Hepatocyte (in vitro differentiated cells): ENCODE data around the gene TNN. TPM values are rescaled to one million over a fixed set of nuclear protein-coding genes. Genes with fewer than 3 reads are reported as not detected.
A peak's percentile ranks its signal among the peaks of the same experiment; 100 is the strongest.

ENCODE experiments used
- DNase-seq: peaks from one replicate; pipeline ENCODE4 v3.0.0-alpha.2; 2016; ENCODE audit warnings: low spot score
- H2AFZ ChIP-seq: fragments of 200-600 bp; sonication (generic); 2 replicates; pipeline ENCODE4 v1.6.0; 2016; ENCODE audit warnings: antibody characterized with exemption, mild to moderate bottlenecking
- H3K27ac ChIP-seq: fragments of 200-600 bp; sonication (generic); 2 replicates; pipeline ENCODE4 v1.5.1; 2016; ENCODE audit warnings: mild to moderate bottlenecking
- H3K27me3 ChIP-seq: fragments of 200-600 bp; sonication (generic); 2 replicates; pipeline ENCODE4 v1.6.1; 2016
- H3K36me3 ChIP-seq: fragments of 200-600 bp; sonication (generic); replicated peaks from 2 replicates; pipeline ENCODE4 v1.5.1; 2016; ENCODE audit warnings: low read depth; ENCODE audit not compliant: insufficient read depth
- H3K4me1 ChIP-seq: fragments of 200-600 bp; sonication (generic); 2 replicates; pipeline ENCODE4 v1.5.1; 2016; ENCODE audit warnings: mild to moderate bottlenecking, moderate library complexity; ENCODE audit not compliant: insufficient read depth
- H3K4me2 ChIP-seq: fragments of 200-600 bp; sonication (generic); 2 replicates; pipeline ENCODE4 v1.6.0; 2016
- H3K4me3 ChIP-seq: fragments of 200-600 bp; sonication (generic); 2 replicates; pipeline ENCODE4 v1.5.1; 2016; ENCODE audit warnings: mild to moderate bottlenecking
- H3K79me2 ChIP-seq: fragments of 200-600 bp; sonication (generic); 2 replicates; pipeline ENCODE4 v1.6.0; 2017; ENCODE audit warnings: mild to moderate bottlenecking
- H3K9me2 ChIP-seq: fragments of 200-600 bp; sonication (generic); replicated peaks from 2 replicates; pipeline ENCODE4 v1.6.0; 2017; ENCODE audit warnings: mild to moderate bottlenecking; ENCODE audit not compliant: insufficient read depth
- H3K9me3 ChIP-seq: fragments of 200-600 bp; sonication (generic); 2 replicates; pipeline ENCODE4 v1.5.1; 2016; ENCODE audit warnings: low read depth, mild to moderate bottlenecking
- H4K20me1 ChIP-seq: fragments of 200-600 bp; sonication (generic); 2 replicates; pipeline ENCODE4 v1.6.0; 2016; ENCODE audit warnings: mild to moderate bottlenecking; ENCODE audit not compliant: insufficient read depth, poor library complexity, severe bottlenecking
- EZH2 ChIP-seq: fragments of 200-600 bp; sonication (generic); IDR thresholded peaks from 2 replicates; pipeline ENCODE4 v1.6.1; 2016; ENCODE audit warnings: antibody characterized with exemption, mild to moderate bottlenecking, borderline replicate concordance
- EZH2phosphoT487 ChIP-seq: fragments of 200-600 bp; sonication (generic); IDR thresholded peaks from one replicate; pipeline ENCODE4 v1.6.1; 2018; ENCODE audit warnings: antibody characterized with exemption, mild to moderate bottlenecking, low read depth, moderate library complexity; ENCODE audit not compliant: unreplicated experiment, severe bottlenecking
- WGBS: methylation state at CpG from one replicate; pipeline ENCODE4 v1.1.6; 2016; ENCODE audit warnings: low lambda C conversion rate; ENCODE audit errors: missing lambda C conversion rate; 5-methylcytosine and 5-hydroxymethylcytosine counted together
- polyA plus RNA-seq: library from polyadenylated mRNA; unstranded; fragments of >200 nt; fragmentation: Nextera tagmentation; extraction: Ambion mirVana; gene quantifications from 2 replicates; pipeline ENCODE4 v1.2.1, GENCODE V29; 2016
- total RNA-seq: library from RNA; depleted of rRNA; stranded (reverse); fragments of >200 nt; gene quantifications from 2 replicates; pipeline ENCODE4 v1.2.3, GENCODE V29; 2014
- TF ChIP-seq, protein P1 (sequence below): fragments of 200-600 bp; sonication (generic); IDR thresholded peaks from 2 replicates; pipeline ENCODE4 v1.5.1; 2016; ENCODE audit warnings: antibody characterized with exemption, mild to moderate bottlenecking; ENCODE audit not compliant: poor library complexity

The TNN gene
- total and polyA plus RNA-seq, 2 experiments from 2014 or later, result 0.33 to 0.51 TPM

GRCh38 chr1:175131095-175131494 is 63.5 kb downstream of the TNN start:
- H3K36me3 ChIP-seq, result no peaks in the 10 kb centered on the region
- no peak overlapping the region for H3K4me2 ChIP-seq
- H3K27me3 ChIP-seq, result no peaks in the 10 kb centered on the region
- DNase-seq, result no peak
- WGBS, result 39% methylated on average over 1 of the region's 1 CpG
- no peak overlapping the region for H3K4me3 ChIP-seq
- H3K9me3 ChIP-seq, result no peaks in the 10 kb centered on the region
- H2AFZ ChIP-seq, result no peak overlapping the region
- no peaks in the 10 kb centered on the region for H3K79me2 ChIP-seq
- peaks cover 12% of the 10 kb centered on the region for H3K4me1 ChIP-seq
- no peaks in the 10 kb centered on the region for H3K9me2 ChIP-seq
- H4K20me1 ChIP-seq, result no peaks in the 10 kb centered on the region
- TF ChIP-seq, protein P1, sequence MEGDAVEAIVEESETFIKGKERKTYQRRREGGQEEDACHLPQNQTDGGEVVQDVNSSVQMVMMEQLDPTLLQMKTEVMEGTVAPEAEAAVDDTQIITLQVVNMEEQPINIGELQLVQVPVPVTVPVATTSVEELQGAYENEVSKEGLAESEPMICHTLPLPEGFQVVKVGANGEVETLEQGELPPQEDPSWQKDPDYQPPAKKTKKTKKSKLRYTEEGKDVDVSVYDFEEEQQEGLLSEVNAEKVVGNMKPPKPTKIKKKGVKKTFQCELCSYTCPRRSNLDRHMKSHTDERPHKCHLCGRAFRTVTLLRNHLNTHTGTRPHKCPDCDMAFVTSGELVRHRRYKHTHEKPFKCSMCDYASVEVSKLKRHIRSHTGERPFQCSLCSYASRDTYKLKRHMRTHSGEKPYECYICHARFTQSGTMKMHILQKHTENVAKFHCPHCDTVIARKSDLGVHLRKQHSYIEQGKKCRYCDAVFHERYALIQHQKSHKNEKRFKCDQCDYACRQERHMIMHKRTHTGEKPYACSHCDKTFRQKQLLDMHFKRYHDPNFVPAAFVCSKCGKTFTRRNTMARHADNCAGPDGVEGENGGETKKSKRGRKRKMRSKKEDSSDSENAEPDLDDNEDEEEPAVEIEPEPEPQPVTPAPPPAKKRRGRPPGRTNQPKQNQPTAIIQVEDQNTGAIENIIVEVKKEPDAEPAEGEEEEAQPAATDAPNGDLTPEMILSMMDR, result no peak
- TF ChIP-seq EZH2phosphoT487 (no peak), EZH2 (no peak)
- peak overlapping the region; percentile 63 for H3K27ac ChIP-seq

- no peak overlapping the region for H2AFZ ChIP-seq
- no peaks in the 10 kb centered on the region for H3K27me3 ChIP-seq
- TF ChIP-seq, protein P1, result no peak
- TF ChIP-seq EZH2, result no peak
- no peak for TF ChIP-seq EZH2phosphoT487
- no peak overlapping the region for H3K4me3 ChIP-seq
- H4K20me1 ChIP-seq, result no peaks in the 10 kb centered on the region
- no peaks in the 10 kb centered on the region for H3K79me2 ChIP-seq
- no peaks in the 10 kb centered on the region for H3K9me3 ChIP-seq
- no peaks in the 10 kb centered on the region for H3K9me2 ChIP-seq
- H3K27ac ChIP-seq, result no peak overlapping the region
- DNase-seq, result no peak
- no peaks in the 10 kb centered on the region for H3K36me3 ChIP-seq
- no peak overlapping the region for H3K4me2 ChIP-seq
- H3K4me1 ChIP-seq, result peaks cover 12% of the 10 kb centered on the region
- WGBS, result 79% methylated on average over 1 of the region's 1 CpG
Observed at GRCh38 chr1:175132436-175132835, 64.8 kb downstream of the TNN start.

- no peaks in the 10 kb centered on the region for H4K20me1 ChIP-seq
- H3K27ac ChIP-seq, result no peak overlapping the region
- no peak overlapping the region for H3K4me2 ChIP-seq
- no peaks in the 10 kb centered on the region for H3K27me3 ChIP-seq
- H3K9me2 ChIP-seq, result no peaks in the 10 kb centered on the region
- no peaks in the 10 kb centered on the region for H3K9me3 ChIP-seq
- H3K4me1 ChIP-seq, result peaks cover 12% of the 10 kb centered on the region
- H2AFZ ChIP-seq, result no peak overlapping the region
- over 99% methylated on average over 6 of the region's 6 CpGs for WGBS
- no peak for DNase-seq
- no peak overlapping the region for H3K4me3 ChIP-seq
- TF ChIP-seq, protein P1, result no peak
- TF ChIP-seq EZH2 (no peak), EZH2phosphoT487 (no peak)
- no peaks in the 10 kb centered on the region for H3K36me3 ChIP-seq
- H3K79me2 ChIP-seq, result no peaks in the 10 kb centered on the region
Observed at GRCh38 chr1:175133673-175134435, 66.2 kb downstream of the TNN start.
